Measurements from ENCODE around the gene NAB1.

Gene NAB1

GRCh38 chr2:190637903-190638618, 10.8 kb upstream of the NAB1 start:
- peak; percentile 13 for DNase-seq

- DNase-seq: no peak
Observed at GRCh38 chr2:190640117-190640516, 8.8 kb upstream of the NAB1 start.

GRCh38 chr2:190641469-190641868, 7.4 kb upstream of the NAB1 start:
- DNase-seq: no peak

- no peak for DNase-seq
Observed at GRCh38 chr2:190646780-190647522, 1.9 kb upstream of the NAB1 start.

- peak; percentile 79 for DNase-seq
Observed at GRCh38 chr2:190648289-190649034, 421 bp upstream of the NAB1 start.

- peak; percentile 28 for DNase-seq
Observed at GRCh38 chr2:190649798-190650390, 1.0 kb downstream of the NAB1 start.

GRCh38 chr2:190651413-190651812, 2.5 kb downstream of the NAB1 start:
- no peak for DNase-seq

- DNase-seq: no peak
Observed at GRCh38 chr2:190653231-190653630, 4.3 kb downstream of the NAB1 start.

- no peak for DNase-seq
Observed at GRCh38 chr2:190653931-190654330, 5.0 kb downstream of the NAB1 start.

GRCh38 chr2:190655113-190655512, 6.2 kb downstream of the NAB1 start:
- DNase-seq: no peak

- no peak for DNase-seq
Observed at GRCh38 chr2:190655570-190655969, 6.7 kb downstream of the NAB1 start.

- DNase-seq: no peak
Observed at GRCh38 chr2:190656301-190656700, 7.4 kb downstream of the NAB1 start.

GRCh38 chr2:190657474-190658255, 8.8 kb downstream of the NAB1 start:
- DNase-seq: no peak

- no peak for DNase-seq
Observed at GRCh38 chr2:190659553-190659952, 10.7 kb downstream of the NAB1 start.

- DNase-seq: no peak
Observed at GRCh38 chr2:190662754-190663153, 13.9 kb downstream of the NAB1 start.

- no peak for DNase-seq
Observed at GRCh38 chr2:190663348-190663747, 14.5 kb downstream of the NAB1 start.

- no peak for DNase-seq
Observed at GRCh38 chr2:190663839-190664238, 15.0 kb downstream of the NAB1 start.

- DNase-seq: no peak
Observed at GRCh38 chr2:190664240-190664639, 15.4 kb downstream of the NAB1 start.

GRCh38 chr2:190666895-190667294, 18.0 kb downstream of the NAB1 start:
- DNase-seq: no peak

- no peak for DNase-seq
Observed at GRCh38 chr2:190668892-190669291, 20.0 kb downstream of the NAB1 start.

- no peak for DNase-seq
Observed at GRCh38 chr2:190670182-190670946, 21.5 kb downstream of the NAB1 start.

All from RPMI8226 (cell line).